C4-2B (cell line): Measurements from ENCODE around the gene IMPACT.
A peak's percentile ranks its signal among the peaks of the same experiment; 100 is the strongest.

ENCODE experiments used
- H3K27ac ChIP-seq: fragments of 450-650 bp; 2 replicates; pipeline ENCODE4 v1.5.1; 2017
- ZFX ChIP-seq: fragments of 450-650 bp; IDR thresholded peaks from 2 replicates; pipeline ENCODE4 v1.6.1; 2017
- TF ChIP-seq, protein P1 (sequence below): fragments of 450-650 bp; conservative IDR thresholded peaks from 2 replicates; pipeline ENCODE4 v1.5.1; 2017; ENCODE audit warnings: mild to moderate bottlenecking

IMPACT gene

DNA sequence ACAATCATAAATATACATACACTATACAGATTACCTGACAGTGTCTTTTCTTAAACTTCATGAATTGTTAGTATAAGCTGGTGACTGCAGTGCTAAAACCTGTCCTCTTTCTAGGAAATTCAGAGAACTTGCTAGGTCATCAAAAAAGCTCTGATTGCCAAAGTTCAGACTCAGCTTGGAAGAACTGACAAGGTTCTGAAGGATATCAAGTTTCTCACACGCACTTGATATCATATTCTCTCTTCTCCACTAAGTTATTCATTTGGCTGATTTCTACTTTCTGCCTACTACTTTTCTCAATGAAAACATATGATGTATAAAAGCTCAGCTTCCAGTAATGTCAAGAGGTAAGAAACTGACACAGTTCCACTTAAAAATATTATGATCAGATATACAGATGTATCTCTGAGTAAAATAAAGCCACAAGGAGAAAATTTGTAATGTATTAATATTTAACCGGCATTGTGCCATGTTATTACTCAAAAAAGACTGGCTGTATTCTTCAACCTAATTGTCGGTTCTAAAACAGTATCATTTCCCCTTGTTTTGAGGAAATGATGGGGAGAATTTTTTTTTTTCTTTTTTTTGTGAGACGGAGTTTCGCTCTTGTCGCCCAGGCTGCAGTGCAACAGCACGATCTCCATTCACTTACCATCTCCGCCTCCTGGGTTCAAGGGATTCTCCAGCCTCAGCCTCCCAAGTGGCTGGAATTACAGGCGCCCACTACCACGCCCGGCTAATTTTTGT is 31.2 kb upstream of the IMPACT start:
- no peak for TF ChIP-seq ZFX
- TF ChIP-seq, protein P1, sequence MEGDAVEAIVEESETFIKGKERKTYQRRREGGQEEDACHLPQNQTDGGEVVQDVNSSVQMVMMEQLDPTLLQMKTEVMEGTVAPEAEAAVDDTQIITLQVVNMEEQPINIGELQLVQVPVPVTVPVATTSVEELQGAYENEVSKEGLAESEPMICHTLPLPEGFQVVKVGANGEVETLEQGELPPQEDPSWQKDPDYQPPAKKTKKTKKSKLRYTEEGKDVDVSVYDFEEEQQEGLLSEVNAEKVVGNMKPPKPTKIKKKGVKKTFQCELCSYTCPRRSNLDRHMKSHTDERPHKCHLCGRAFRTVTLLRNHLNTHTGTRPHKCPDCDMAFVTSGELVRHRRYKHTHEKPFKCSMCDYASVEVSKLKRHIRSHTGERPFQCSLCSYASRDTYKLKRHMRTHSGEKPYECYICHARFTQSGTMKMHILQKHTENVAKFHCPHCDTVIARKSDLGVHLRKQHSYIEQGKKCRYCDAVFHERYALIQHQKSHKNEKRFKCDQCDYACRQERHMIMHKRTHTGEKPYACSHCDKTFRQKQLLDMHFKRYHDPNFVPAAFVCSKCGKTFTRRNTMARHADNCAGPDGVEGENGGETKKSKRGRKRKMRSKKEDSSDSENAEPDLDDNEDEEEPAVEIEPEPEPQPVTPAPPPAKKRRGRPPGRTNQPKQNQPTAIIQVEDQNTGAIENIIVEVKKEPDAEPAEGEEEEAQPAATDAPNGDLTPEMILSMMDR, result no peak
- no peak overlapping the region for H3K27ac ChIP-seq

DNA sequence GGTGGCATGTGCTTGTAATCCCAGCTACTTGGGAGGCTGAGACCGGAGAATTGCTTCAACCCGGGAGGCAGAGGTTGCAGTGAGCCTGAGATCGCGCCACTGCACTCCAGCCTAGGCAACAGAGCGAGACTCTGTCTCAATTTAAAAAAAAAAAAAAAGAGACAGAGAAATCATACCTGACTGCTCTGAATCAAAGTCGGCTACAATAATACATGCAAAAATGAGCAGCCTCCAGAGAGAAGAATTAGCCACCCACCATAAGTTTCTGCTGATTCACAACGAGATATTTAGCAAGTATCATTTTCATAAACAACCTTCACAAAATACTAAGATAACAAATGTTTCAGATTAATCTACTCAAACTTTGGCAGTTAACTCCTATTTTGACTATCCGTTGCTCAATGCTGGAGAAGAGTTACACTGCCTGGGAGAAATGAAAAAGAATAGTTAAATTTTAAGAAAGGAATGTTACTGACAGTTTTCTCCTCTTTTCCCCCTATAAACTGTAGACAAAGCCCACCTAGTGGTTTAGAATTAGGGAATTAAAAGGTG is 30.3 kb upstream of the IMPACT start:
- TF ChIP-seq, protein P1, result no peak
- TF ChIP-seq ZFX, result no peak
- H3K27ac ChIP-seq, result no peak overlapping the region

DNA sequence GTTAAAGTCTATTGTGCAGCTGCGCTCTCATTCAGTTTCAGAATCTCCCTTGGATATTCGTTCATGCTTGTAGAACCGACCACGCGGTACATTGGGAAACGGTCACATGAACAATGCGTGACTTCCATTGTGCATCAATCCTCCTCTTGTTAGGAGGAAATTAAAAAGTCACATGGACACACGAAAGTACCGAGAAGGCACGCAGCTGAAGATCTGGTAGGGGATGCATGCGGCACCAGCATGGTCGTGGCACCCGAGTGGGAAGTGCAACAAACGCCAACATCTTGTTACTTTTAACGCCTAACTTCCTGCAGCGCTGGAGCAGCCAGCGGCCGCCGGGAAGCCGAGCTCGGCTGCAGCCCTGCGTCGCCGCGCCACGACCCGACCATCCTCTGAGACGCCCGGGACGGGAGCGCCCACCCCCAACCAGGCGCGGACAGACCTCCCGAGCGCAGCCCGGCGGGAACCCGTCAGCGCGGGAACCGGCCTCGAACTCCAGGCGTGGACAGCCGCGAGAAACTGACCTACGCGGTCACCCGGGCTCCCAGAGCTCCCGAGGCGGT is 29.3 kb upstream of the IMPACT start:
- TF ChIP-seq, protein P1, result no peak
- TF ChIP-seq ZFX, result no peak
- peak overlapping the region; percentile 91 for H3K27ac ChIP-seq

DNA sequence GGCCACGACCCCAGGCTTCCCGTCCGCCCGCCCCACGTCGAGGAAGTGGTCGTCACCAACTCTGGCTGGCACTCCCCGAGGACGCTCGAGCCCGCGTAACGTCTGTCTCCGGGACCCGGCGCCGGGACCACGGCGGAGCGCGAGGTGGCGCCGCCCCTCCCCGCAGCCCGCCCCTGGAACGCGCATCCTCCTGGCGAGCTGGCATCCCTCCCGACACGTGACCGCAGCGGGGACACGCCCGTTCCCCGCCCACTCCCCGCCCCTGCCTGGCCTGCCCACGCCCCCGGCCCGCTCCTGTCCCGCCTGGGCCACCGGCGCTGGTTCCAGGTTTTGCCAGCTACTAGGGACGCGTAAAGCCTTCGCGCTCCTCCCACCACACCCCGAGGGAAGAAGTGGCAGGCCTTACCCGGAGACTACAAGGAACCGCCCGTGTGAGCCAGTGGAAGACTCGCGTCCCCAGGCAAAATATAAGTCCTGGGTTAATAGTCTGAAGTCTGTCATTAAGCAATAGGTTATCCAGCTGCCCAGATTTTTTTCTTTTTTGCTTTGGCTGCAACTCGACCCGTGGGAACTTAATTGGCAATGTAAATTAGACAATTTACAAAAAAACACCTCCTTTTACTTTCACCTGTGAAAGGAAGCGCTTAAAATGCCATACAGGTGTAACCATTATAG is 28.6 kb upstream of the IMPACT start, which contains the start of gene OSBPL1A:
Gene OSBPL1A (minus strand): TSS at position 131 of the 675 bp plus-strand sequence. CDS start 20,291 bp downstream, outside the sequence.
- TF ChIP-seq, protein P1, result no peak
- no peak for TF ChIP-seq ZFX
- H3K27ac ChIP-seq, result peak within 1 kb of the TSS; percentile 91

DNA sequence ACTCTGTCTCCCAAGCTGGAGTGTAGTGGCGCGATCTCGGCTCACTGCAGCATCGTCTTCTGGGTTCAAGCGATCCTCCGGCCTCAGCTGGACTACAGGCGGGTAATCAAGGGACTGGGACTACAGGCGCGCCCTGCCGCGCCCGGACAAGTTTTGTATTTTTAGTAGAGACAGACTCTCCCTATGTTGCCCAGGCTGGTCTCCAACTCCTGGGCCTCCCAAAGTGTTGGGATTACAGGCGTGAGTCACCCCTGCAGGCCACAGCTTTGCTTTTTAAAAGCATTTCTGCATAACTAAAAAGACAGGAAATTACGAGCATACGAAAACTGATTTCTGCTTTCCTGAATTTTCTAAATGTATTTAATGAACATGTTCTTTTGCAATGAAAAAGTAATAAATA is 27.9 kb upstream of the IMPACT start:
- peak overlapping the region; percentile 91 for H3K27ac ChIP-seq
- TF ChIP-seq ZFX, result no peak

DNA sequence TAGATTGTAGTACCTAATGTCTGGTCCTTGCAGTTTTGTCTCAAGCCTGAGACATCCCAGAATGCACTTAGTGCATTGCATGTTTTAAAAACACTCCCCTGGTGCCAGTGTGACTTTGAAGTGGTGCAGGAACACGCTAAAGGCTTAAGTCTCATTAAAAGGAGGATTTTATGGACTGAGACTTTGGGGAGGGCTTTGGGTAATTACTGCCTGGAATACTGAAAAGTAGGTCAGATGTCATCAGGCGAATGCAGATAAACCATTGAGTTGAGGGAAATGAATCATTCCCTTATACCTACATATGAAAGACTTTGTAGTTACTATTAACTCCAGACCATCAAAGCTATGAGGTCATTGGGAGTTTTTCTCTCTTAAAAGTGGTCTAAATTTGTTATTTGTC is 25.9 kb upstream of the IMPACT start:
- TF ChIP-seq, protein P1, result no peak
- no peak for TF ChIP-seq ZFX
- H3K27ac ChIP-seq, result no peak overlapping the region

DNA sequence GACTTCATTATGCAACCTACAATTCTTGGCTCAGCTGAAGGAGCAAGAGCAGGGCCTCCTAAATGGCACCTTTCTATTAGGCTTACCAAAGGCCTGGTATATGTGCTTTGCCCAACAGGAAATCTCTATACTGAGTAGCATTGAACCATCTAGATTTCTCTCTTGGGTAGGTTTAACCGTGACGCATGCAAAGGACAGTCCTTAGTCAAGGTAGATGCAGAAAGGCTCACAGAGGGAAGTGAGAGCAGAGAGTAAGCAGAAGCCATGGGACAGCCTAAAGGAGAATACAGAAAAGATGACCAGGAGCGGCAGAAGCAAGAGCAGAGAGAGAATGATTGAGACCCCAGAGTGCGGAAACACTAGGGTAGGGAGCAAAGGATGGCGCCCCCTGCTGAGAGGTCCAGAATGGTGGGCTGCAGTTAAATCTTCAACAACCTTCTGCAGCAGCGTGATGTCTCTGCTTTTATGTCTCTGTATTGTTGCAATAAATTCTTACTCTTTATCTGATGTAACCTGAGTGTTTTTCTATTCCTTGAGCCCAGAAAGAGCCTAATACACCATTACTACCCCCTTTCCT is 24.2 kb upstream of the IMPACT start:
- no peak overlapping the region for H3K27ac ChIP-seq
- TF ChIP-seq, protein P1, result peak; percentile 34
- no peak for TF ChIP-seq ZFX
